HCT116 (cell line): ENCODE data around the gene SEMA5A.

Experiments
- CEBPB ChIP-seq: IDR thresholded peaks from 2 replicates; pipeline ENCODE4 v1.6.1; 2012; ENCODE audit warnings: low read depth
- EZH2phosphoT487 ChIP-seq: fragments of 200-600 bp; IDR thresholded peaks from 2 replicates; pipeline ENCODE4 v1.6.1; 2018; ENCODE audit warnings: antibody characterized with exemption, borderline replicate concordance
- JUND ChIP-seq: IDR thresholded peaks from 2 replicates; pipeline ENCODE4 v1.6.1; 2012
- POLR2AphosphoS5 ChIP-seq: IDR thresholded peaks from 2 replicates; pipeline ENCODE4 v1.6.1; 2011; ENCODE audit warnings: mild to moderate bottlenecking, low read depth, low read length, moderate library complexity
- REST ChIP-seq: IDR thresholded peaks from 2 replicates; pipeline ENCODE4 v1.6.1; 2012; ENCODE audit warnings: low read depth
- SP1 ChIP-seq: IDR thresholded peaks from 2 replicates; pipeline ENCODE4 v1.6.1; 2012; ENCODE audit warnings: low read depth
- TF ChIP-seq, protein P1 (sequence below), 3 experiments: fragments of 200-600 bp in 1 of 3; sonication (generic) in 1 of 3; IDR thresholded peaks in 2 of 3; conservative IDR thresholded peaks in 1 of 3; 2 replicates each; pipeline ENCODE4 v1.5.1; 2012 to 2017; ENCODE audit warnings: low read depth in 2 of 3, low read length in 2 of 3, antibody characterized with exemption in 1 of 3, borderline replicate concordance in 1 of 3, control low read depth in 1 of 3, mild to moderate bottlenecking in 1 of 3, mixed read lengths in 1 of 3, mixed run types in 1 of 3, moderate library complexity in 1 of 3; ENCODE audit not compliant: insufficient read depth in 1 of 3

GRCh38 chr5:9094582-9094981 is 451.3 kb downstream of the SEMA5A start:
- TF ChIP-seq, protein P1, sequence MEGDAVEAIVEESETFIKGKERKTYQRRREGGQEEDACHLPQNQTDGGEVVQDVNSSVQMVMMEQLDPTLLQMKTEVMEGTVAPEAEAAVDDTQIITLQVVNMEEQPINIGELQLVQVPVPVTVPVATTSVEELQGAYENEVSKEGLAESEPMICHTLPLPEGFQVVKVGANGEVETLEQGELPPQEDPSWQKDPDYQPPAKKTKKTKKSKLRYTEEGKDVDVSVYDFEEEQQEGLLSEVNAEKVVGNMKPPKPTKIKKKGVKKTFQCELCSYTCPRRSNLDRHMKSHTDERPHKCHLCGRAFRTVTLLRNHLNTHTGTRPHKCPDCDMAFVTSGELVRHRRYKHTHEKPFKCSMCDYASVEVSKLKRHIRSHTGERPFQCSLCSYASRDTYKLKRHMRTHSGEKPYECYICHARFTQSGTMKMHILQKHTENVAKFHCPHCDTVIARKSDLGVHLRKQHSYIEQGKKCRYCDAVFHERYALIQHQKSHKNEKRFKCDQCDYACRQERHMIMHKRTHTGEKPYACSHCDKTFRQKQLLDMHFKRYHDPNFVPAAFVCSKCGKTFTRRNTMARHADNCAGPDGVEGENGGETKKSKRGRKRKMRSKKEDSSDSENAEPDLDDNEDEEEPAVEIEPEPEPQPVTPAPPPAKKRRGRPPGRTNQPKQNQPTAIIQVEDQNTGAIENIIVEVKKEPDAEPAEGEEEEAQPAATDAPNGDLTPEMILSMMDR (IDR thresholded peaks at IDR 0.05 in 2 of 3, conservative IDR thresholded peaks at IDR 0.05 in 1 of 3; ENCODE audit: borderline replicate concordance in 1 of 3, insufficient read depth in 1 of 3, low read depth in 2 of 3, low read length in 2 of 3): no peak
- TF ChIP-seq POLR2AphosphoS5: no peak
- TF ChIP-seq REST: no peak
- no peak for TF ChIP-seq EZH2phosphoT487
- TF ChIP-seq SP1: no peak
- no peak for TF ChIP-seq JUND
- TF ChIP-seq CEBPB: no peak
